ENCODE measurements around the gene ACOX3.

DNA sequence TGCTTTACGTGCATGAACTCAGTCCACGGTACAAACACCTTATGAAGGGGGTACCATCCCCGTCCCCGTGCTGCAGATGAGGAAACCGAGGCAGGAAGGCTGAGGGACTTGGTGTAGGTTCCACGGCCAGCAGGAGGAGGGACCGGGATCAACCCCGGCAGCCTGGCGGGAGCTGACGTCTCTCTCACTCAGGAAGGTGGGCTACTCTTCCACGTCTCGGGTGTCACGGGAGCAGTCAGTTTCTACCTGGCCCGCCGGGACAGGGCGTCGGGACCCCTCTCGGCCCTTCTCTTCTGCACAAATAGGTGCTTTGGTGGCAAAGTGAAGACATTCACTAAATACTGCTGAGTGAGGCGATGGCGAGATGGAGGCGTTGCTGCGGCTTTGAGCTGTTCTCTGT is 53.3 kb downstream of the ACOX3 start:
- TF ChIP-seq, protein P1, sequence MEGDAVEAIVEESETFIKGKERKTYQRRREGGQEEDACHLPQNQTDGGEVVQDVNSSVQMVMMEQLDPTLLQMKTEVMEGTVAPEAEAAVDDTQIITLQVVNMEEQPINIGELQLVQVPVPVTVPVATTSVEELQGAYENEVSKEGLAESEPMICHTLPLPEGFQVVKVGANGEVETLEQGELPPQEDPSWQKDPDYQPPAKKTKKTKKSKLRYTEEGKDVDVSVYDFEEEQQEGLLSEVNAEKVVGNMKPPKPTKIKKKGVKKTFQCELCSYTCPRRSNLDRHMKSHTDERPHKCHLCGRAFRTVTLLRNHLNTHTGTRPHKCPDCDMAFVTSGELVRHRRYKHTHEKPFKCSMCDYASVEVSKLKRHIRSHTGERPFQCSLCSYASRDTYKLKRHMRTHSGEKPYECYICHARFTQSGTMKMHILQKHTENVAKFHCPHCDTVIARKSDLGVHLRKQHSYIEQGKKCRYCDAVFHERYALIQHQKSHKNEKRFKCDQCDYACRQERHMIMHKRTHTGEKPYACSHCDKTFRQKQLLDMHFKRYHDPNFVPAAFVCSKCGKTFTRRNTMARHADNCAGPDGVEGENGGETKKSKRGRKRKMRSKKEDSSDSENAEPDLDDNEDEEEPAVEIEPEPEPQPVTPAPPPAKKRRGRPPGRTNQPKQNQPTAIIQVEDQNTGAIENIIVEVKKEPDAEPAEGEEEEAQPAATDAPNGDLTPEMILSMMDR (IDR thresholded peaks at IDR 0.05) = no peak
- no peak for TF ChIP-seq POLR2A (IDR thresholded peaks at IDR 0.05)
